Measurements from ENCODE around the gene TAF11L11.
"Not testable (repeated sequence)": the region's sequence is repeated elsewhere in the genome, so short reads cannot be mapped to it uniquely, and the experiment has no call there.

DNA sequence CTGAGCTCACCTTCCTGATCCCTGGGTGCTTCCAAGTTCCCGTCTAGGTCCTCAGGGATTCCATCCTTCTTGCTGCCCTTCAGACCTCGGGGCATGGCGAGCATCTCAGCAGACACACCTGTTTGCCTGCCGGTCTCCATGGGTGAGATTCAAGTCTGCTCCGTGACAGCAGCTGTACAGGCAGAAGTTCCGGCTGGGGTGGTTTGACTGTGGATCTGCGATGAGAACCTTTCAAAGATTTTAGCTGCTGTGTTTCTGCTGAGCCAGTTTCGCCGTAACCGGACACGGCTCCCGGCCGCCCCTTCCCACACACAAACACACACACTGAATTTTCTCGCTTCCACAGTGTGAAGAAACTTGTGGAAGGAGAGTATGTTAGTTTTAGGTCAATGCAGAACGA, 9.7 kb upstream of the TAF11L11 start, which contains the start of gene TAF11L9:
- TF ChIP-seq EZH2 (IDR thresholded peaks at IDR 0.05; ENCODE audit: borderline replicate concordance, insufficient read depth, low read depth, low read length, poor library complexity, severe bottlenecking); CTCF (IDR thresholded peaks at IDR 0.05): not testable (repeated sequence)

Data from B cell (primary cell).